GM15510 (cell line): Measurements from ENCODE around the gene FAM120B.

ENCODE experiments used
- POLR2A ChIP-seq: IDR thresholded peaks from 3 replicates; pipeline ENCODE4 v1.6.1; 2011; ENCODE audit warnings: borderline replicate concordance; ENCODE audit not compliant: insufficient read length; ENCODE audit errors: extremely low read depth

The FAM120B gene

DNA sequence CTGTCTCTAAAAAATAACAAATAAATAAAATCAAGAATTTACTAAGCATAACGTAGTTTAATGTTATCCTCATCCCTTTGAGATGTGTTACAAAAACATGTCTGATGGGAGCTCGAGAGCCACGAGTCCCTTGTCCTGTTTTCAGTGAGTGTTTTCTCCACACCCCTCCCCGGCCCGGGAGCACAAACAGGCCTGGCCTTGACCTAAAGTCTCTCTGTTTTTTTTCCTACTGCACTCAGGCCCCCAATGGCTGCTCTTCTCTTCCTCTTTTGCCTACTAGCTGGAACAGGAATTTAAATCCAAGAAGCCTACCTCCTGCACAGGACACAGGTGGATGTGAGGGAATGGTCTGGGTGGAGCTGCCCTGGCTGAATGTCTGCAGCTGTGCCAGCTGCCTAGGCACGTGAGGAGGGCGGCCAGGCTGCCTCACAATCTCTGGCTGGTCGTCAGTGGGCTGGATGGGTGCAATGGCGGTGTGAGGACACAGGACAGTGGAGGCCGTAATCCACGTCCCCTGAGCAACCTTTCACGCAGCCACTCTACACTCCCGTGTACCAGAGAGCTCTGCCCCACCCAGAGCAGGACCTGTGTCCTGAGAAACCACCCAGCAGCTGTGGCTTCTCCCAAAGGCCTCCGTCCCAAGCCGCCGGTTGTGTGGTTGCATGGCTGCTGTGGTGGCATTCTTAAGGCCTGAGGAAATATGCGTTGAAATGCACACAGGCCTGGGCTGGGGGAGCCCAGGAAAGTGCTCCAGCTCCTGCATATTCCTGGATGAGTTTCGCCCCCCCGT lies 117.5 kb downstream of the FAM120B start:
- no peak for TF ChIP-seq POLR2A

DNA sequence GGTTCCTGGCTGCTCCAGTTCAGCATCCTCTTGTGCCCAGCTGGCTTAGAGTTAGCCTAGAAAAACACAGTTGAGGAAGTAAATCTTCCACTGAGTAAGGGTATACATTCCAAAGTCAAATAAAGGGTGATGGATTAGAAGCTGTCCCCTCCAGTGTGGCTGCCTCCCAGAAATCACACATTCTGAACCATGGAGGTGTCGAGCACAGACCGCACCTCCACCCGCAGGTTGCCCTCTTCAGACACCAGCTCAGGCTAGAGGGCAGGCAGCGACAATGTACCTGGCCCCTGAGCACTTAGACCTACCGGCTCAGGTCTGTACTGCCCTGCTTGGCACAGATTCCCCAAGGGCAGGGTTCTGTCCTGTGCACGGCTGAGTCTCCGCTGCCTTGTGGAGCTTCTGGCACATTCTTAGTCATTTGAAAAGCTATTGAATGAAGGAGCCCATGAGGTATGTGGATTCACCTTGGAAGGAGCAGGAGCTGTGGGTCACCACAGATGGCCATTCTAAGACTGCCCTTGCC lies 118.1 kb downstream of the FAM120B start:
- TF ChIP-seq POLR2A: no peak

GRCh38 chr6:170429450-170429849 lies 122.9 kb downstream of the FAM120B start:
- no peak for TF ChIP-seq POLR2A

- TF ChIP-seq POLR2A: no peak
Measured at GRCh38 chr6:170433163-170434116, 126.9 kb downstream of the FAM120B start.

DNA sequence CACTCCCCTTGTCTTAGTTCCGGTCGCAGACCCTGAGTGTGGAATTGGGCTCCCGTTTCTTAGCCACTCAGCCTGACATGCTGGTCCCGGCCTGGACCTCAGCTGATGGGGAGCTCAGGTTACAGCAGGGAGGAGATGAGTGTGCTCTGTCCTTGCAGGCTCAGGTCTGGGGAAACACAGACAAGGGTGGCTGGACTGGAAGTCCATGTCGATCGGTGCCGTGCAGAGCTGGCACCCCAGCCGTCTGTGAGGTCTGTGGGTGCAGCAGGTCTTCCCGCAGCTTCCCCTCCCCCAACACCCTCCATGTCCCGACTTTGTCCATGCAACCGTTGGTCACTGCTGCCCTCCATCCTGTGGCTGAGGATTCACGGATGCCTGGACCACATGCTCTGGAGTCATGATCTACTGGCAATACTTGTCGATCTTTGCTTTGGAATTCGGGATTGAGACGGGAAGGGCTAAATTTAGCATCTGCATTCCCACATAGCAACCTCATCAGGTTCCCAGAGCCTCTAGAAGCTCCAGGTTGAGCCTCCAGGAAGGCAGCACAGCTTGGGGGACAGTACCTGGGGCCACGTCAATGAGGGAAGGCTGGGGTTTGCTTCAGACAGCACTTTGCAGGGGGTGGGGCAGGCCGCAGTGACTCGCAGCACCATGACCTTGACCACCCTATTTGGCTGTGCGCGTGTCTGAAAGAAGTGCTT lies 127.7 kb downstream of the FAM120B start:
- no peak for TF ChIP-seq POLR2A

DNA sequence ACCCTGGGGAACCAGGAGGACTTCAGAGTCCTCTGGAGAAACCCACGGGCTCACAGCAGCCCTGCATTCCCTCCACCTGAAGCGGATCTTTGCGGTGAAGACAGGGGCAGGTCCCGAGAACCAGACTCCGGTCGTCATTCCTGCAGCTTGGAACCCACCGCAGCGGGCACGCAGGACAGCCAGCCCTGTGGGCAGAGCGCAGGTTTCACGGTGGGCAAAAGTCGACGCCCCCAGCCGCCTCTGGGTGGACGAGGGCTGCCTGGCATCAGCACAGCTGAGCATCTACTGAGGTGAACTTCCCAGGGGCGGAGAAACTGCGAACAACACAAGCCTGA lies 128.2 kb downstream of the FAM120B start:
- no peak for TF ChIP-seq POLR2A

DNA sequence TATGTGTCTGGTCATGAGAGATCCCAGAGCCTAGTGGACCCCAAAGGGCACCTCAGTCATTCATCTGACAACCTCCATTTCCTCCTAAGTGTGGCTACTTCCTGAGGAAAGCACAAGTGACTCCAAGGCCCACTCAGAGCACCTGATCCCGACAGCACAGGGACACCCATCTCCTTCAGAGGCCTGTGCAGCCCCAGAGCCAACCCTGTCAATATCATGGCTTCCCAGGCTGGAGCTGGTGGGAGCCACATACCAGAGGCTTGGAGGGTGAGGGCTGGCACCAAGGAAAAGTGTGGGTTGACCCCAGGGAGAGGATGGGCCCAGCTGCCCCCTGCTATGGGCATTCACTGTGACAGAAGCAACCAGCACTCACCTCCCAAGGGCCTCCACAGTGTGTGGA lies 129.2 kb downstream of the FAM120B start:
- TF ChIP-seq POLR2A: no peak

- no peak for TF ChIP-seq POLR2A
Measured at GRCh38 chr6:170436209-170436809, 129.8 kb downstream of the FAM120B start.

DNA sequence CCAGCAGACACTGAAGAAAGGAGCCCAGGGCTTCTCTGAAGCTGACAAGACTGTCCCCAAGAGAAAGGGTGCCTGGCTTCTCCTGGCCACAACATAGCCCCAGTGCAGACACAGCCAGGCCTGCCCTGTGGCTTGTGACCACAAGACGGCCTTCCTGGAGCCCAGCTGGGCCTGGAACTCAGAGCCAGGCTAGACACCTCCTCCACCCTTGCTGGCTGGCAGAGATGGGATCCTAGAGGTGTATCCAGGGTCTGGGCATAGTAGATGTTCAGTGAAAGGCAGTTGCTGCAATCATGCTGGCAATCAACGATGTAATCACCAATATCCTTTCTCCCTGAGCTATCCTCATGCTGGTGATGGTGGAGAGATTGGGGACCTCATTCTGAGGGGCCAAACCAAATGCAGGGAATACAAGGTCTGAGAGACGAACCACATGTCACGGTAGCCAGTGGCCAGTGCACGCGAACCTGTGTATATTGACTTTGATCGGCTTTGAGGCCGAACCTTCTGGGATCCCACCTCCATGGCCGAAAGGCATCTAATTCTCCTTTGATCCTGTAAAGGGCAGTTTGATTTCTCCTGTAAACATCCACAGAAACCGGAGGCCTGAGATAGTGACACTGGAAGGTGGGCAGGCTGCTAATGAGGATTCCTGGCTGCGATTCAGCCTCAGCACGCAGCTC lies 131.3 kb downstream of the FAM120B start:
- no peak for TF ChIP-seq POLR2A

DNA sequence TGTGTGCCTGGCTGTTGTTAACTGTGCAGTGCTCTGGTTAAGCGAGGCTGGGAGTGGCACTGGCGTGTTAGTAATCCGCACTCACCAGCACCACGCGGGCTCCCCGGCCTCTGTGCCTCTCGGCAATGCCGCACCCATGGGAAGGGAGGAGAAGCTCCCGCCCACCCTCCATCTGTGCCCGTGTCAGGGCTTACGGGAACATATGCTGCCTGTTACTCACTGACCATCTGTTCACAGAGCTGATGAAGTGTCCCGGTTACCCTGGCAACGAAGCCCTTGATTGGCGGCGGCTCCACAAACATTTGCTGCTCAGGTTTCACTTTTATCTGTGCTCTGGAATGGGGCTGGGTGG lies 131.8 kb downstream of the FAM120B start:
- no peak for TF ChIP-seq POLR2A

DNA sequence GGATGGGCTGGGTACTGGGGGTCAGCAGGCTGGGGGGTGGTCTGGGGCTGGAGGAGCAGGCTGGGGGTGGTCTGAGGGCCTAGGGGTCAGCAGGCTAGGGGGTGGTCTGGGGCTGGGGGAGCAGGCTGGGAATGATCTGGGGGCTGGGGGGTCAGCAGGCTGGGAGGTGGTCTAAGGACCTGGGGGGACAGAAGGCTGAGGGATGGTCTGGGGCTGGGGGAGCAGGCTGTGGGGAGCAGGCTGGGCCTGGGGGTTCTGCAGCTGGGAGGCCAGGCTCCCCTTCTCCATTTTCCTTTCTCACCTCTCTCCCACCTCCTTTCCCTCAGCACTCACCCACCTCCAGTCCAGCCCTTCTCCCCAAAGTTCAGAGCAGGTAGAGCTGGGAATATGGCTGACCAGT lies 132.3 kb downstream of the FAM120B start:
- TF ChIP-seq POLR2A: no peak

- no peak for TF ChIP-seq POLR2A
Measured at GRCh38 chr6:170439366-170440361, 133.1 kb downstream of the FAM120B start.

GRCh38 chr6:170440437-170440836 lies 133.9 kb downstream of the FAM120B start:
- TF ChIP-seq POLR2A: no peak

GRCh38 chr6:170441316-170441715 lies 134.8 kb downstream of the FAM120B start:
- TF ChIP-seq POLR2A: no peak

GRCh38 chr6:170442596-170442995 lies 136.0 kb downstream of the FAM120B start:
- TF ChIP-seq POLR2A: no peak
